ENCODE measurements around the gene SOCS7.

SOCS7 gene

GRCh38 chr17:38338053-38338452 lies 13.6 kb upstream of the SOCS7 start:
- DNase-seq (ENCODE audit: low read depth in 2 of 2) = no peak

GRCh38 chr17:38338535-38338934 lies 13.1 kb upstream of the SOCS7 start:
- DNase-seq (ENCODE audit: low read depth in 2 of 2) = no peak

GRCh38 chr17:38339891-38340290 lies 11.8 kb upstream of the SOCS7 start:
- no peak for DNase-seq (ENCODE audit: low read depth in 2 of 2)

GRCh38 chr17:38341035-38341721 lies 10.5 kb upstream of the SOCS7 start:
- DNase-seq (ENCODE audit: low read depth in 2 of 2) = no peak

DNA sequence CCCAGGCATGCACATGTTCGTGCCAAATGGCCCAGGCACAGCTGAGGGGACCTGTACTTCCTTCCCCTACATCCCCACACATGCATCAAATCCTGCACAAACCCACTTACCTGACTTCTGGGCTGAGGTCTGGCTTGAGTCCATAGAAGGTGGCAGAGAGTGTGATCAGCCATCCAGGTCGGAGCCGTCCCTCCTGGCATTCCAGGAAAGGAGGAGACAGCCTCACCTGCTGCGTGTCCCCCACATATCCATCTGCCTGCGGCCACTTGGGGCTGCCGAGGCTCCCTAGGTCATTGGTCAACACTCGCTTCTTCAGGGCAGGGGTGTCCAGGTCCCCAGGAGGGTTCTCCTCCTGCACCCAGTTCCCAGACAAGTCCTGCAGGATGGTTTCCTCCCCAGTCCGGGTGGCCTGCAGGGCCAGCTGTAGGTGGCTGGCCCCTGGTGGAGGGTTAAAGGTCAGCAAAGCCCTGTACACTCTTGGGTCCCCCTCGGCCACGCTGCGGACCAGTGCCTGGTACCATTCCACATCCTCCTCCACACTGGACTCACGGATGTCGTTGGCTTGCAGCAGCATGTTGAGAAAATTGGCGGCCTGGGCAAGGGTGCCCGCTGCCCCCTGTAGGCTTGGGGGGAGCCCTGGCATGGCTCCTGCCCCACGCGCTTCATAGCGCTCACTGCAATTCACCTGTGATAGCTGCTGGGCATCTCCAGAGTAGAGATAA lies 8.6 kb upstream of the SOCS7 start:
- no peak for DNase-seq (ENCODE audit: low read depth in 2 of 2)

- DNase-seq (ENCODE audit: low read depth in 2 of 2) = no peak
Observed at GRCh38 chr17:38343608-38344419, 7.8 kb upstream of the SOCS7 start, which contains the start of gene GPR179. TSS of gene GPR179 (minus strand) at chr17:38343956. CDS start at chr17:38343789, 167 bp downstream.

DNA sequence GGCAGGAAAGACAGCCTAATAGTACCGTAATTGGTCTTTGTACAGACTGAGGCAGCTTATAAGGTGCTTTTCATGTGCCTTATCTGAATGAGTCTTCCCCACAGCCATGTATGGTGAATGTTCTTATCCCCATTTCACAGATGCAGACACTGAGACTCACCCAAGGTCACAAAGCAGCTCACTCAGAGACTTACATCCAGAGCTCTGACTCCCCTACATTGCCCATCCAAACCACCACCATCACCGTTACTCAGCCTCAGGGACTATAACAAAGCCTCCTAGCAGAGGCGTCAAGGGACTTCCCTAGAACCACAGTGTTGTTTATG lies 7.3 kb upstream of the SOCS7 start:
- DNase-seq (ENCODE audit: low read depth in 2 of 2) = no peak

GRCh38 chr17:38345743-38346142 lies 5.9 kb upstream of the SOCS7 start:
- no peak for DNase-seq (ENCODE audit: low read depth in 2 of 2)

DNA sequence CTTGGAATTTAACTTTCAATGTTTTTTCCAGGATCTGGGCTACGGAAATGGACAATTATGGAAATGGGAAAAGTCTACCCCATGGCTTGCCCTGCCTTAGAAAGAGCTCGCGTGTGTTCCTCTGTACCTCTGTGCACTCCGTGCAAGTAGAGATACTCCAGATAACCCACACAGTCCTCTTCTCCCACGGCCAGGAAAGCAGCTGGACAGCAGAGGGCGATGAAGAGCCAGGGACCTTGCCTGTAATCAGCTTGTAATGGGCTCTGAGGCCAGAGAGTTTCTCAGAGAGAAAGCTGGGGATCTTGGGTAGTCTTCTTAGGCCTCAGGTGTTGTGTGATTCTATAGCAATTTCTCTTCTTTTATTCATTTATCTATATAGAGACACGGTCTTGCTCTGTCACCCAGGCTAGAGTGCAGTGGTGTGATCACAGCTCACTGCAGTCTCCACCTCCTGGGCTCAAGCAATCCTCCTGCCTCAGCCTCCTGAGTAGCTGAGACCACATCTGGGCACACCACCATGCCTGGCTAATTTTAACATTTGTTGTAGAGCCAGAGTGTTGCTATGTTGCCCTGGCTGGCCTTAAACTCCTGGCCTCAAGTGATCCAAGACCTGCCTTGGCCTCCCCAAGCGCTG lies 2.4 kb upstream of the SOCS7 start:
- peak; percentile 61 to 76 for DNase-seq (ENCODE audit: low read depth in 2 of 2)

- no peak for DNase-seq (ENCODE audit: low read depth in 2 of 2)
Observed at GRCh38 chr17:38350035-38350434, 1.6 kb upstream of the SOCS7 start.

GRCh38 chr17:38352245-38353085 lies 821 bp downstream of the SOCS7 start:
- no peak for DNase-seq (ENCODE audit: low read depth in 2 of 2)

GRCh38 chr17:38353086-38353604 lies 1.5 kb downstream of the SOCS7 start:
- no peak for DNase-seq (ENCODE audit: low read depth in 2 of 2)

DNA sequence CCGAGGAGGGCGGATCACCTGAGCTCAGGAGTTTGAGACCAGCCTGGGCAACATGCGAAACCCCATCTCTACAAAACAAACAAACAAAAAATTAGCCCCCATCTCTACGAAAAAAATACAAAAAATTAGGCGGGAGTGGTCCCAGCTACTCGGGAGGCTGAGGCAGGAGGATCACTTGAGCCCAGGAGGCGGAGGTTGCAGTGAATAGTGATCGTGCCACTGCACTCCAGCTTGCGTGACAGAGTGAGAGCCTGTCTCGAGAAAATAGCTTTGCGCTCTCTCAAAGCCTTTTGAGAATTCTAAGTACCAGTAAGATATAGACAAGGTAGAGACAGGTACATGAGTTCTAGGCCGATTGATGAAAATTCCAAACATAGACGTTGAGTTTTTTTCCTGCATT lies 2.0 kb downstream of the SOCS7 start:
- no peak for DNase-seq (ENCODE audit: low read depth in 2 of 2)

- no peak for DNase-seq (ENCODE audit: low read depth in 2 of 2)
Observed at GRCh38 chr17:38354466-38354865, 2.8 kb downstream of the SOCS7 start.

- no peak for DNase-seq (ENCODE audit: low read depth in 2 of 2)
Observed at GRCh38 chr17:38355251-38355650, 3.6 kb downstream of the SOCS7 start.

GRCh38 chr17:38357486-38358123 lies 6.0 kb downstream of the SOCS7 start:
- DNase-seq (ENCODE audit: low read depth in 2 of 2) = no peak

GRCh38 chr17:38358586-38359513 lies 7.2 kb downstream of the SOCS7 start:
- no peak for DNase-seq (ENCODE audit: low read depth in 2 of 2)

DNA sequence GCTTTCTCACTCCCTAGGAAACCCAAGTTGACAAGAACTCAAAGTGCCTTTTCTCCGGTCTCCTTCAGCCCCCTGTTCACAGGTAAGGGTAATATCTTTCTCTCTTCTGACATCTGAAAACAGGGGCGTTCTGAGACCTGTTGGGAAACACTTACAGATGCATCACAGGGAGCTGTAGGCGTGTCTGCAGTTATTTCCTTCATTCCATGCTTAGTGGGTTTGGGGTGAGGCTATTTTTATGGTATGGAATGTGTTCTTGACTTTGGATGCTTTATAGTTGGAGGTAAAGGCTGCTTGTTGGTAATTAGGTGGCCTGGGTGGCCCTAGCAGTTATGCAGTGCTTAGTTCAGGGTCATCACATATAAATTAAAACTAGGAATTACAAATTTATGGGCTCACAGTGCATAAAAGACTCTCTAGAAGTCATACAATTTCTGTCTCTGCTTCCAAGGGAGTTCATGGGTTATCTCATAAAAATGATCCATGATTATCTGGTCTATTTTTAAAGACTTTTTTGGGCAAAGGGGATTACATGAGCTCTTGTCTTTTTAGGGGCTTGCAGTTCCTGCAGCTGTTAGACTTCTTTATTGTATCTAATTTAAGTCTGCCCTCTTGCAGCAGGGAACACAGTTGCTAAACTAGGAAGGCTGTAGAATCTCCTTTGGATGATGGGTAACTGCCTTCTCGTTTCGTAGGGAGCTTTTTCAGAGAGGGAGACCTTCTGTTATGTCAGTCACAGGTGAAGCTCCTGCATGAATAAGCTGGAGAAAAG lies 10.2 kb downstream of the SOCS7 start:
- DNase-seq (ENCODE audit: low read depth in 2 of 2) = no peak

DNA sequence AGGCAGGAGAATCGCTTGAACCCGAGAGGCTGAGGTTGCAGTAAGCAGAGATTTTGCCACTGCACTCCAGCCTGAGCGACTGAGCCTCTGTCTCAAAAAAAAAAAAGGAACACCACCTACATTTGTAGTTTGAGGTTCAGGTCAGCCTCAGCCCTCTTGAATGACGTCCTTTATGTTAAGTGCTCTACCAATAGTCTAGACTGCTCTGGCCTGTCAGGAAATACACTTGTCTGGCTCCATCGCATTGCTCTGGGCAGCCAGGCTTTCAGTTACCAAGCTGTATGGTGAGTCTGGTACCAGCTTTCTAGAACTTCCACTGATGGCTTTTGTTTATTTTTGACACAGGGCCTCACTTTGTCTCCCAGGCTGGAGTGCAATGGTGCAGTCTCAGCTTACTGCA lies 11.4 kb downstream of the SOCS7 start:
- no peak for DNase-seq (ENCODE audit: low read depth in 2 of 2)

All from stimulated activated CD4-positive, alpha-beta T cell treated with anti-CD3 and anti-CD28 coated beads, Interleukin-15, amount 100 ng/mL, for 48 hours (primary cell).